AG08396 (cell line): ENCODE measurements around the gene PDE4B.
A peak's percentile ranks its signal among the peaks of the same experiment; 100 is the strongest.

Experiments
- DNase-seq: peaks from one replicate; pipeline ENCODE4 v3.0.0; 2012; ENCODE audit warnings: low spot score, mixed read lengths

PDE4B gene

GRCh38 chr1:66182551-66183178 lies 390.0 kb downstream of the PDE4B start:
- no peak for DNase-seq

GRCh38 chr1:66183400-66183799 lies 390.7 kb downstream of the PDE4B start:
- no peak for DNase-seq

DNA sequence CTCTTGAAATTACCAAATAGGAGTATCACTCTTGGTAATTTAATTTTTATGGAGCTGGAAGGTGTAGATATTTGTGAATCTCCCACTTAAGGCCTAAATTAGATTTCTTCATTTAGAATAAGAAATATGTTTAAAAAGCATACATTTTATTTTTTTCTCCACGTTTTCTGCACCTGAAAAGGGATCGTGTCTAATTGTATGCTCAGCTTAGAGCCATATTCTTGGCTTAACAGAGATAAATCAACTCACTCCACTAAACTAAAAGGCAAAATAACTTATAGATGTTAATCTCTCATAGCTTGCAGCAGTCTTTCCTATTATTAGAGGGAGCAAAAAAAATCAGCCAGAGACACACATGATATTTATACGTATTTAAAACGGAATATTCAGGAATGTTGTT lies 404.4 kb downstream of the PDE4B start:
- DNase-seq, result no peak

- DNase-seq, result no peak
Measured at GRCh38 chr1:66197785-66198184, 405.1 kb downstream of the PDE4B start.

DNA sequence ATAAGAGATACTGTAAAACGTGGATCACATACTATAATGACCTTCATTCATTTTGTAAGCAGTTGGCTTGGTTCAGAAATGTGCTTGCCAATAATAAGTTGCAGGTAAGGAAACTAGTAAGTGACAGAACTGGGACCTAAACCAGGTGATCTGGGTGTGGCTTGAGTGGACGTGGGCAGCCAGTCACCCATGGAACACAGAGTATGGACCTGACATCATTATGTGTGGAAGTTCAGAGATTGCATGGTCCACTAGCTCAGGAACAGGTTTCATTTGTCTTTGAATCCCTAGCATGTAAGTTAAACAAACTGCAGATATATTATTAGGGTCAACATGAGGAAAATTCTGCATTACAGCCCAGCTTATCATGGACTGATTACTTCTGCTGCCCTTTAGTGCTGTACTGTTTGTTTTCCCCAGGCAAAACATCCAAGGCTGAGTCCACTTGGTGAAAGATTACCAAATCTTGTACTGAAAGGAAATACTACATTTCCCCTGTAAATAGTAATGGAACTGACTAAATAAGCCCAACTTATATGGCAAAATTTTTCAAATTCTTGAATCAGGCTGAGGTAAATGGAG lies 414.0 kb downstream of the PDE4B start:
- no peak for DNase-seq

DNA sequence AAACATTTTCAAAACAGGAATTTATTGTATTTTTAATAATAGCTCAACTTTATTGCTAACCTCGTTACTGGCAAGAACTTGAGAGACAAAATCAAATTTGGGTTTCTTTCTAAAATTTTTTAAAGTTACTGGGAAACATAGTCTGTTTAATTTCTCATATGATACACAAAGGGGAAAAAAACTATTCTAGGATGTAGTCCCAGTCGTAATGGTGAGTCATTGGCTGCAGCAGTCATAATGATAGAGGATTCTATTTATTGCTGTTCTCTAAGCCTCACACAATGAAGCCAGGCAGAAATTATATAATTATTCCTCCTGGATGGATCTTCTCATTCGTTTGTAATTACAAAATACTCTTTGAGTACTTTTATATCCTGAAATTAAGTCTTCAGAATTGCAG lies 414.8 kb downstream of the PDE4B start:
- DNase-seq, result peak; percentile 29

- DNase-seq, result no peak
Measured at GRCh38 chr1:66208632-66209031, 415.9 kb downstream of the PDE4B start.

- no peak for DNase-seq
Measured at GRCh38 chr1:66210635-66211244, 418.0 kb downstream of the PDE4B start.

DNA sequence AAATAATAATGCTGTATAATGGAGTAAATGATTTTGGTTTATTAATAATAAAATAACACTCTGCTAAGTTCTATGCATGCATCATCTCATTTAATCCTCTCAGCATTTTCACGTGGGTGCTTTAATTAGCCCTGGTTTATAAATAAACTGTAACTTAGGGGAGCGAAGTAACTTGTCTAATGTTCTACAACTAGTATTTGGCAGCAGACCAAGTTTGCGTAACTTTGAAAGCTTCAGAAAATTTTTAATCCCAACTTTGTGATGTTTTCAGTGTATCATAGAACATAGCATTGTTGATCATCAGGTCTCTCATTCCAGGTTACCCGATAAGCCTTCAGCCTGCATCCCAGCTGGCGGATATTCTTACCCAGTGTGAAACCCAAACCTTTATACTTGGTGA lies 418.8 kb downstream of the PDE4B start:
- no peak for DNase-seq

GRCh38 chr1:66213491-66213890 lies 420.8 kb downstream of the PDE4B start:
- no peak for DNase-seq

- no peak for DNase-seq
Measured at GRCh38 chr1:66214901-66215300, 422.2 kb downstream of the PDE4B start.

GRCh38 chr1:66217021-66217420 lies 424.3 kb downstream of the PDE4B start:
- DNase-seq, result peak; percentile 37

DNA sequence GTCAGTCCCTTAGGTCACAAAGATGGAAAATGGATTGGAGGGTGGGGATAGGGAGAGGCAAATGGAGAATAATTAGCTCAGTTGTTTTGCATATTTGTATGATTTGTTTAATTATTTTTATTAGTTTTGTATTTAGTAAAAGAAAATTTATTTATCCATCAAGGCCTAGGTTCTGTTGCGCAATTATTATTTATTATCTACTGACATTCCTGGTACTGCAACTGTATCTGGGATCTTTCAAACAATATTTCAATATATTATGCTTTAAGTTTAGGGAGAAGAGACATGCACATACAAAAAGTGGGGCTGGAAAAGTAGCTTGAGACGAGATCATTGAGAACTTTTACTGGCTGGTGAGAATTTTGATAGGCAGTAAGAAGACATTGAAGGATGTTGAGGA lies 424.9 kb downstream of the PDE4B start:
- no peak for DNase-seq

DNA sequence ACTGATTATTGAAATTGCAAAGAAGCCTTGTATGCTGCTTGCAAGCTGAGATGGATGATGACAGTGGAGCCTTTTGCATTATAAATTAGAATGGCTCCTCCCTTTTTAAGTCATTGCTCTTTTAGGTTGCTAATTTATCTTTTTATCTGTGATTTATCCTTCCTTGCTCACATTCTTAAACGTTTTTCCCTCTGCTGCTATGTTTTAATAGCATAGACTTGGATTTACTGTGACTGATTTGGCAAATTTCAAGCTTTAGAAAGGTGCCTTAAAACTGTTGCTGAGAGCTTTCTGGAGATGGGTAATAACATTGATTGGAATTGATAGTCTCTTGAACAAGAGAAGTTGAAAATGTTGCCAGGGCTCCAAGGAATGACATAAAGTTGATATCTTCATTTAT lies 427.8 kb downstream of the PDE4B start:
- no peak for DNase-seq

DNA sequence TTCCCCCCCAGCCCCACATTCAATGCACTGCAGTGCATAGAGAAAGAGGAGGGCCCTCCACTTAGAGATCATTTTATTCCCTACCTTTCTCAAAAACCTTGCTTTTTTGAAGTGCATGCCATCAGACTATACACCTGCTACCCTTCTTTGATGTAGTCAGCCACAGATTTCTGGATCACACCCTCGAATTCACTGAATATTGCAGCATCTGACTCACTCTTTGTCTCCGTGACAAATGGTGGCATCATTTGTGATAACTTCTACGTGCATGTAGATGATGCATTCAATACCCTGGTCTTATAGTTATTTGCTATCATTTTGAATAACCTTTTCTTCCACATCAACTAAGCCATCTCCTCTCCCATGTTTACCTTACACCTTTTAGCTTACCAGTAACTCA lies 431.0 kb downstream of the PDE4B start:
- DNase-seq, result no peak

- DNase-seq, result no peak
Measured at GRCh38 chr1:66226985-66227384, 434.3 kb downstream of the PDE4B start.

DNA sequence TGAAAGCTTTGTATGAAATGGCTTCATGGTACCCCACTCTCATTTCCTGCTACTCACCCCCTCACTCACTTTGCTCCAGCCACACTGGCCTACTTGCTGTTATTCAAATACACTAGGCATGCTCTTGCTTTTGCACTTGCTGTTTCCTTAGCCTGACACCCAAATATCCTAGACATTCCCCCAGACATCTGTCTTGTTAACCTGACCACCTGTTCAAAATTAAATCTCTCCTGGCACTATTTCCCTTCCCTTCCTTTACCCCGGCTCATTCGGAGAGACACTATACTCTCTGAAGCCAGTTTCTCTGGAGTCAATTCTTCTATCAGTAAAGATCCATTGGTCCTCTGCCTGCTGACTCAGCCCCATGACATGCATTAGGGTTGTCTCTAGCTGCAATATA lies 435.3 kb downstream of the PDE4B start:
- DNase-seq, result no peak

DNA sequence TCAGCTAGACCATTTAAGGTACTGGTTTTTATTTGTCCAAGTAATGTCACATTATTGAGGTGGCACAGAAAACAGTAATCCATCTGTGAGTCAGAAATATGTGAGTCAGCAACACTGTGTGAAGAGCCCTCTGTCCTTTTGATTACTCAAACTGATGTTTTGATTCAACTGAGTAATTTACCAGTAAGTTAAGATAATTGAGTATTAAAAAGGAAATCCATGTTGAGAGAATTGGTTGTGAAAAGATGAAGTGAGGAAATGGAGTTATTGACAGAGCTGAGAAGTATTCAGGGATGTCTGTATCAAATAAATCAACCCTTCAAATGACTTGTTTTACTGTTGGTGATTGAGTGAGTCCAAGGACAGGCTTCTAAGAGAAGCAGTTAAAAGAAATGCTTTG lies 438.5 kb downstream of the PDE4B start:
- no peak for DNase-seq

GRCh38 chr1:66231681-66232463 lies 439.2 kb downstream of the PDE4B start:
- DNase-seq, result no peak

DNA sequence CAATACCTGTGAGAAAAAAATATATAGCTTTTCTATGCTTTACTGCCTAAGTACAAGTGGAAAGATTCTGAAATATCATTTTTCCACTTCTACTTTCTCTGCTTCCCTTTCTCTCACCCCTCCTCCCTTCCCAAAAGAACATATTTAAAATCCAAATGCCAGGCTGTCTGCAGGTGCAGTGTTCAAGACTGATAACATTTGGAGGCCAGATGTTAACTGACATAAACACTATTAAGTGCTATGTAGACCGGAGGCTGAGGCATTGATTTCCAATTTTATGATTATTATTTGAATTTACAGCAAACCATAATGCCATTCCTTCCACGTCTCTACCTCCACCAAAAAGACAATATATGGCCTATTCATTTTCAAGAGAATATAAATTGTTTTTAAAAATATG lies 444.3 kb downstream of the PDE4B start:
- no peak for DNase-seq

DNA sequence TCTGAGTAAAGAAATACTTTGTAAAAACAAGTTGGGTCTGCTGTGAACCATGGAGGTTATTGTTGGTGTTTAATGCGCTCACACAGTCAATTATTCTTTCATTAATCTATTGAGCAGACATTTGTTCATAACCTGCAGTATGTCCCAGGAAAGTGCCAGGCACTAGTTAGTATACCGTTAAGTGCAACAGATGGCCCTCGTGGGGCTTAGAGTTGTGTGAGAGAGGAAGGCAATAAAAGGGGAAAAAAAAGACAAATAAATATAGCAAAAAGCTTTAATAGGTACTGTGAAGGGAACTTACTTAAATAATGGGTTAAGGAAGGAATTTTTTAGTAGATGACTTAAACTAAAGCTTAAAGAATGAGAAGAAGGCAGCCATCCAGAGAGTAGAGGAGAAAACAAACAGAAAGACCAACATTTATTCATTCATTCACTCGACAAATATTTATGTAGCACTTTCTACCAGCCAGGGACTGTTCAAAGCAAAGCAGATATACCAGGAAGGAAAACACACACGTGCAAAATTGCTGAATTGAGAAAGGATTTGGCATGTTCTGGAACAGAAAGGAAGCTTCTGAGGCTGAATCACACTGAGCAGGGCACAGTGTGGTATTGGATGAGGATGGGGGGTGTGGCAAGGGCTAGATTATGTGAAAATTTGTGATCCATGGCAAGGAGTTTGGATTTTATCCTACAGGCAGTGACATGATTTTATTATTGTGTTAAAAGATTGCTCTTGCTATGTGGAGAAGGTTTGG lies 445.2 kb downstream of the PDE4B start:
- no peak for DNase-seq

DNA sequence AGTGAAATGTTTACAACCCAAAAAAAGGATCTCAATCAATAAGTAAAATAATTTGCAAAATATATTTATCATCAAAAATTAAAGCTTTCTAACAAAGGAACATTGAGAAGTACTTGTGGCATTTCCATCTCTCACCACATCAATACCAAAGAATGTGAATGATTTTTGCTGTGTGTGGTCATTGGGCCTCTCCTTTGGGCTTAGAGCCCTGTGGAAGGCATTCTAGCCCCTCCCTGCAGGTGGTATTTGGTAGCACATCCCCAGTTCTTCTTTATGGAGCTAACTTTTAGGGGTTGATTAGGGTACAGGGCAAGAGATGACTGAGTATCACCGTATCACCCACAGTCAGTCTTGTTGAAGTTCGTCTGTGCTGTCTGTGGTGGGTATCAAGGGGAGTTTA lies 447.1 kb downstream of the PDE4B start:
- no peak for DNase-seq
